Measurements from ENCODE around the gene MEF2D. TPM values are rescaled to one million over a fixed set of nuclear protein-coding genes. Genes with fewer than 3 reads are reported as not detected.

The MEF2D gene
- total and polyA plus RNA-seq, 2 donors (not counting 1 experiment from before 2014, with no cell fraction given) = 65.6 to 128 TPM

GRCh38 chr1:156547982-156548381, 47.4 kb upstream of the MEF2D start:
- Histone ChIP-seq H3K4me3 (ENCODE audit: control extremely low read depth in 1 of 5, extremely low read depth in 1 of 5, insufficient read depth in 1 of 5, low read depth in 2 of 5, low read length in 4 of 5) (no peak overlapping the region), H3K4me2 (replicated peaks; ENCODE audit: low read depth, low read length, poor library complexity, severe bottlenecking) (no peak overlapping the region), H4K20me1 (ENCODE audit: control insufficient read depth, insufficient read depth, low read length, poor library complexity, severe bottlenecking) (no peaks in the 10 kb centered on the region), H3K9ac (ENCODE audit: low read length) (no peak overlapping the region), H3K27me3 (replicated peaks in 1 of 4; ENCODE audit: control extremely low read depth in 1 of 4, control insufficient read depth in 3 of 4, insufficient read depth in 4 of 4, low read length in 3 of 4) (no peaks in the 10 kb centered on the region), H3K27ac (ENCODE audit: low read length in 2 of 2) (no peak overlapping the region), H3K4me1 (ENCODE audit: control insufficient read depth in 2 of 2, insufficient read depth in 2 of 2, low read length in 2 of 2) (peaks cover 24 to 26% of the 10 kb centered on the region in 2 donors), H2AFZ (ENCODE audit: insufficient read depth, low read depth, low read length, poor library complexity, severe bottlenecking) (no peak overlapping the region), H3K36me3 (replicated peaks in 1 of 2; ENCODE audit: control extremely low read depth in 1 of 2, control insufficient read depth in 1 of 2, extremely low read depth in 1 of 2, insufficient read depth in 2 of 2, low read length in 1 of 2) (no peaks in the 10 kb centered on the region), H3K79me2 (ENCODE audit: control insufficient read depth, insufficient read depth, low read length) (no peaks in the 10 kb centered on the region), H3K9me3 (ENCODE audit: control extremely low read depth in 1 of 3, control insufficient read depth in 2 of 3, insufficient read depth in 1 of 3, low read length in 2 of 3) (no peaks in the 10 kb centered on the region)
- H3K4me3 Mint-ChIP-seq = no peak overlapping the region
- POLR2A ChIA-PET = no interaction called here
- H3K4me1 Mint-ChIP-seq = peaks cover 27% of the 10 kb centered on the region
- WGBS (ENCODE audit: insufficient coverage) = 98% methylated on average over 8 of the region's 9 CpGs
- DNase-seq (no peak), ATAC-seq (ENCODE audit: low read depth) (no peak)
- intact Hi-C loops (cut with micrococcal nuclease) = no loop called here
- no peak overlapping the region for H3K27ac Mint-ChIP-seq
- no peaks in the 10 kb centered on the region for H3K27me3 Mint-ChIP-seq
- H3K9me3 Mint-ChIP-seq (ENCODE audit: insufficient read depth) = no peaks in the 10 kb centered on the region
- CTCF ChIA-PET = interaction anchor here (0.6 to 1.2 kb wide), 3 partner anchors 31 to 67 kb away, joined by 3 read pairs; no protein-coding TSS in a partner anchor
- TF ChIP-seq EZH2 (IDR thresholded peaks at IDR 0.05; ENCODE audit: borderline replicate concordance, insufficient read depth, low read depth, low read length, poor library complexity, severe bottlenecking) = no peak
- no peak for TF ChIP-seq CTCF (IDR thresholded peaks at IDR 0.05)

GRCh38 chr1:156547434-156547833, 46.9 kb upstream of the MEF2D start:
- CTCF ChIA-PET = interaction anchor here (1.2 kb wide), 1 partner anchor 66 kb away, joined by 3 read pairs; no protein-coding TSS in a partner anchor
- Histone ChIP-seq H4K20me1 (ENCODE audit: control insufficient read depth, insufficient read depth, low read length, poor library complexity, severe bottlenecking) (no peaks in the 10 kb centered on the region), H3K9me3 (ENCODE audit: control extremely low read depth in 1 of 3, control insufficient read depth in 2 of 3, insufficient read depth in 1 of 3, low read length in 2 of 3) (no peaks in the 10 kb centered on the region), H2AFZ (ENCODE audit: insufficient read depth, low read depth, low read length, poor library complexity, severe bottlenecking) (no peak overlapping the region), H3K79me2 (ENCODE audit: control insufficient read depth, insufficient read depth, low read length) (no peaks in the 10 kb centered on the region), H3K27me3 (replicated peaks in 1 of 4; ENCODE audit: control extremely low read depth in 1 of 4, control insufficient read depth in 3 of 4, insufficient read depth in 4 of 4, low read length in 3 of 4) (no peaks in the 10 kb centered on the region), H3K36me3 (replicated peaks in 1 of 2; ENCODE audit: control extremely low read depth in 1 of 2, control insufficient read depth in 1 of 2, extremely low read depth in 1 of 2, insufficient read depth in 2 of 2, low read length in 1 of 2) (no peaks in the 10 kb centered on the region), H3K4me3 (ENCODE audit: control extremely low read depth in 1 of 5, extremely low read depth in 1 of 5, insufficient read depth in 1 of 5, low read depth in 2 of 5, low read length in 4 of 5) (no peak overlapping the region), H3K4me1 (ENCODE audit: control insufficient read depth in 2 of 2, insufficient read depth in 2 of 2, low read length in 2 of 2) (peaks cover 20% of the 10 kb centered on the region in 2 donors), H3K9ac (ENCODE audit: low read length) (no peak overlapping the region), H3K4me2 (replicated peaks; ENCODE audit: low read depth, low read length, poor library complexity, severe bottlenecking) (no peak overlapping the region), H3K27ac (ENCODE audit: low read length in 2 of 2) (no peak overlapping the region)
- 90% methylated on average over 1 of the region's 4 CpGs for WGBS (ENCODE audit: insufficient coverage)
- TF ChIP-seq EZH2 (IDR thresholded peaks at IDR 0.05; ENCODE audit: borderline replicate concordance, insufficient read depth, low read depth, low read length, poor library complexity, severe bottlenecking) = no peak
- no peak for TF ChIP-seq CTCF (IDR thresholded peaks at IDR 0.05)
- POLR2A ChIA-PET = interaction anchor here (0.5 kb wide), 1 partner anchor 47 kb away, joined by 3 read pairs; the partner anchor contains the start of gene MEF2D
- intact Hi-C loops (cut with micrococcal nuclease) = no loop called here
- Mint-ChIP-seq H3K27me3 (no peaks in the 10 kb centered on the region), H3K4me3 (no peak overlapping the region), H3K4me1 (peaks cover 22% of the 10 kb centered on the region), H3K9me3 (ENCODE audit: insufficient read depth) (no peaks in the 10 kb centered on the region), H3K27ac (no peak overlapping the region)
- ATAC-seq (ENCODE audit: low read depth) (no peak), DNase-seq (no peak)
